Hematopoietic multipotent progenitor cell treated with erythropoietin and hydrocortisone succinate and interleukin-3 and kit ligand, for 15 days (in vitro differentiated cells): ENCODE data around the gene NUB1.
A peak's percentile ranks its signal among the peaks of the same experiment; 100 is the strongest.

Experiments
- DNase-seq: peaks from one replicate; pipeline ENCODE4 v3.0.0-alpha.2; 2015; ENCODE audit warnings: low spot score

Gene NUB1

DNA sequence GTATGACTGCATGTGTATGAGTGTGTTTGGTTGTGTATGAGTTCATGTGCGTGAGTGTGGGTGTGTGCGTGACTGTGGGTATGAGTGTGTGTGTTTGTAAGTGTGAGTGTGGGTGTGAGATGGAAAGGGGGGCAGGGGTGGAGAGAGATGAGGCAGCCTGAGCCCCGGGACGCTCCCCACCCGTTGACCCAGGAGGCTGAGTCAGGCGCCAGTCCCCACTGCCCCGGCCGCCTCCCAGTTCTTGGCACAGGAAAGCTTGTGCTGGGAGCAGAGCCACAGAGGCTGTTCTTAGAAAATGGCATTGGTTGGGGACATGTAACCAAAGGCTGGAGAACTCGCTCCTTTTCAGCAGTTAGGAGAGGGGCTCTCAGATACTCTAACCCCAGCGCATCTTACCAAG is 27.8 kb upstream of the NUB1 start:
- no peak for DNase-seq

DNA sequence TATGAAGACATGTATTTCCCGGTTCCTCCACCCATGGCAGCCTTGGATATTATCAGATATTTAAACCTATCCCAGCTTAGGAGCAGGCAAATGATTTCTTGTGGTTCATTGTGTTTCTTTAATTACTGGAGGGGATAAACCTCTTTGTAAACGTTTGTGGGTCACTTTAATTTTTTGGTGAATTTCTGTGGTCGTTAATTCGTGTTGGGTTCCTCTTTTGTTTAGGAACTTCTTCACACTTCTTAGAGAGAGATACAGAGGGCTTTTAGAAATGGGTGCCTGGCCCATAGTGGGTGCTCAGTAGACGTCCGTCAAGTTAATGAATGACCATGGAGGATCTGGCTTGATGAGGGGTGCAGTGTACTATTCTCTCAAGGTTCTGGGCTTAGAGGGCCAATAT is 27.2 kb upstream of the NUB1 start:
- DNase-seq = no peak

DNA sequence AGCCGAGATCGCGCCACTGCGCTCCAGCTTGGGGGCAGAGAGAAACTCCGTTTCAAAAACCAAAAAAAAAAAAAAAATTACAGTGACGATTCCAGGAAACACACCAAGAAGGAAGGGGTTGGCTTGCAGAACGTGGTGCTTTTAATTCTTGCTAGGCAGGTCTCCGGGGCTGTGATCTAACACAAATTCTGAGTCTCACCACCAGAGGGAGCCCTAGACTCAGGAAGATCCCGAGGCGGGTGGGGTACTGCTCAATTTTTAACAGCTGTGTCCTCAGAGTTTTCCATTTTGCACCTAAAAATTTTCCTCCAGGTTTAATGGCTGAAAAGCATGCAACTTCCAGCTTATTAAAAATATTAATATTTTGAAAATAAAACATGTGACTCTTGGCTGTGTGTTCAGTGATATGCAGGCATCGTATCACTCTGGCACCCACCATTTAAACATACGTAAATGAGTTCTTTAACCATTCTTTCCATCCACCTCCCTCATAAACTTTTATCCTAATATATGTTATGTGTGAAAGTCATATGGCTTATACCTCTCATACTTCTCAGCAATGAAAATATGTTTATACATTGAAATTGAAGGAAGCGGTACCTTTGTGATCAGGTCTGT is 26.5 kb upstream of the NUB1 start:
- peak; percentile 81 for DNase-seq

DNA sequence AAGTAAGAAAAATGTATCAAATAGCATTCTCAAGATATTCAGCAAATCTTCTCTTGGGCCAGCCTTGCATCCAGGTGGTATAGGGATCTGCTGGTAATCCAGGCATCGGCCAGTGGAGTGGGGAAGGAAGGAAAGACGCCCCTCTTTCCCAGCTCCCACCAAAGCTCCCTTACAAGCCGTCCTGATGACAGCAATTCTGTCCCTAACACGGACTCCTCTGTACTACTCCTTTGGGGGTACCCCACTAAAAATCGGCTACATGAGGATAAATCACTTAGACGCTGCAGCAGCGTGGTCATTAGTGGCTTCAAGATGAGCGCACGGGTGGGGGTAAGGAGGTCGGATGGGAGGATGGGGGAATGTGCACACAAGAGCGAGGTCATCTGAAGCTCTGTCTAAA is 24.7 kb upstream of the NUB1 start:
- DNase-seq = no peak

DNA sequence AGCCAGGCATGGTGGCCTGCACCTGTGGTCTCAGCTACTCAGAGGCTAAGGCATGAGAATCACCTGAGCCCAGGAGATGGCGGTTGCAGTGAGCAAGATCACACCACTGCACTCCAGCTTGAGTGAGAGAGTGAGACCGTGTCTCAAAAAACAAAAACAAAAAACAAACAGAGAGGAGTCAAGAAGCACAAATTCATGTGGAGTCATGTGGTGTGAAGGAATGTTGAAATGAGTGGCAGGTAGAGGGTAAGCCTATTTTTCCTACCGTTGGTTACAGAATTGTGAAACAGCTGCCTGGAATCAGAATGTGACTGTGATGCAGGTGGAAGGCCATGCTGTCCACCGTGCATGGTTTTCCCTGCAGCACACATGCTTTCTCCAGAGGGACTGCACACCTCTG is 23.7 kb upstream of the NUB1 start:
- no peak for DNase-seq

DNA sequence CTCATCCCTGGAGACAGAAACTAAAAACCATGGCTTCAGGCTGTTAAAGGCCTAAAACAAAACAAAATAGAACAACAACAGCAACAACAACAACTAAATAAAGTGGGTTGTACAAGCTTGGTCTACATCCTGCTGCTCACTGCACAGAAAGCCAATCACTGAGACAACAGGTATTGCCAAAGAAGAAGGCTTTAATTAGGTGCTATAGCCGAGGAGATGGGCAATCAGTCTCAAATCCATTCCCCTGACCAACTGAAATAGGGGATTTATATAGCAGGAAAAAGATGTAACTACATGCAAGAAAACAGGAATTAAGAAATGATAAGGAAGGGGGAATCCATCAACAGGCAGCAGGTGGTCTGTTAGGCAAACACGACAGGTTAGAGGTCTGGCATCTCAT is 22.4 kb upstream of the NUB1 start:
- no peak for DNase-seq

DNA sequence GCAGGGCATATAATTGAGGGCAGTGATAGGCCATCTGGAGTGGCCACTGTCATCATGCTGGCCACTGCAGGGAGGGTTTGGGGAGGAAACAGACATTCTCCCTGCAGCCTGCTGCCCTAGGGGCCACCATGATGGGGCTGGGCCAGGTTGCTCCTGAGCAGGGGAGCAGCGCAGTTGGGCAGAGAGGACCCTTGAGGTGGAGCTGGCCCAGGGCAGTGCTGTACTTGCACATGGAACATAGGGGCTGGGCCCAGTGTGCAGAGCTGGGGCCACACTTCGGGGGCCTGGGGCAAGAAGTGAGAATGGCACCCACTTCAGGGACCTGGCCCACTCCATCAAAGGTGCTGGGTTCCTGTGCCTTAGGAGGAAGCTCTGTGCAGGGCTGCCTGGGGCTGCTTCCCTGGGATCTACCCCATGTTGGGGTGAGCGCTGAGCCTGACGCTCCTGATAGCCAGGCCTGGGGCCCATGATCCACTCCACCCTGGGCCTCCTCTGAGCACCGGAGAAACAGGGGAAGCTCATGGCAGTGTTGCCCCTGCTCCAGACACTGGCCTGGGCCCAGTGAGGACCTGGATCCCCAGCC is 21.3 kb upstream of the NUB1 start:
- no peak for DNase-seq

DNA sequence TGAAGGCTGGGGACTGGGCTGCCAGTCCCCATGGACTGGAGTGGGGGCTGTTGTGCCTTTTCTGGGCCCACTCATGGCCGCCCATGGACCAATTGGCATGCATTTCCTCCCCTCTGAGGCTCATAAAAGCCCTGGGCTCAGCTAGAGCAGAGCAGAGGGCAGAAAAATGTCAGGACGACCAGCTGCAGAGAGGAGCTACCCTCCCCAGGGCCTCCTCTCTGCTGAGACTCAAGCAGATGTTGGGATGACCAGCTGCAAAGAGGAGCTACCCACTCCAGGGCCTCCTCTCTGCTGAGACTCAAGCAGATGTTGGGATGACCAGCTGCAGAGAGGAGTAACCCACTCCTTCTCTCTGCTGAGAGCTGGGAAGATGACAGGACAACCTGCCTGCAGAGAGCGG is 20.3 kb upstream of the NUB1 start:
- no peak for DNase-seq

DNA sequence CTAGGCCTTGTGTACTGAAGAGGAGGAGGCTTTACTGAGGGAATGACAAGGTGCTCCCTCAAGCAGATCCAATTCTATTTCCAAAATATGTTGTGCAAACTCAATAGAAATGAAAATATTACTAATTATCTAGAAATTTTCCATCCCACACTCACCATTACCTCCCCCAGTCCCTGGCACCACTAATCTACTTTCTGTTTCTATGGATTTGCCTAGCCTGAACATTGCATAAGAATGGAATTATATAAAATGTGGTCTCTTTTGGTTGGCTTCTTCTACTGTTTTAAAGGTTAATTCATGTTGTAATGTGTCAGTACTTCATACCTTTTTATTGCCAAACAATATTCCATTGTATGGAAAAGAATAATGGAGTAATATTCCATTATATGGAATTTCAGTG is 18.7 kb upstream of the NUB1 start:
- no peak for DNase-seq

DNA sequence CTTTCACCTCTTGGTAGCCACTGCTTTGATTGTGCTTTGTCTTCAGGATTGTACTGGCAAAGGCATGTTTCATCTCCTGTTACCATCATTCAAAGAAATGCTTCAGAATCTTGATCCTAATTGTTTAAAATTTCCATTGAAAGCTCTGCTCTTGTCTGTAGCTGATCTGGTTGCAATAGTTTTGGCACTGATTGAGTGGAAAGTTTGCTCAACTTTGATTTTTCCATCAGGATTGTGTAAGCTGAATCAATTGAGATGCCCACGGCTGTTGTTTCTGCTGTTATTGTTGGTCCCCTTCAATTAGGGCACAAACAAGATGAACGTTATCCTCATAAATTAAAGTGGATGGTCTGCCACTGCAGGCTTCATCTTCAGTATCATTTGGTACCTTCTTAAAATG is 14.6 kb upstream of the NUB1 start:
- DNase-seq = no peak

DNA sequence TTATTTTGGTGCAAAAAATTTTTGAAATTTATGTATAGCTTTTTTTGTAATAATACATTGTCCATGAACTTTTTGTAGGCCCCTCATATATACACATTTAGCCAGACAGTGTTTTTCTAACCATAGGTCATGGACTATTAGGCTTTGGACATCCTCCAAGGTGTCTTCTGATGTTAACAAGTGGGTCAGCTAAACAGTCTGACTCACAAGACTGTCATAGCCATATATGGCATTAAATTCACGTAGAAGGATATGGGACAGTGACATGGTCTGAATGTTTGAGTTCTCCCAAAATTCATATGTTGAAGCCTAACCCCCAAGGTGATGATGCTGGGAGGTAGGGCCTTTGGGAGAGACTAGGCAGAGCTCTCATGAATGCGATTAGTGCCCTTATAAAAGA is 14.0 kb upstream of the NUB1 start:
- DNase-seq = no peak

DNA sequence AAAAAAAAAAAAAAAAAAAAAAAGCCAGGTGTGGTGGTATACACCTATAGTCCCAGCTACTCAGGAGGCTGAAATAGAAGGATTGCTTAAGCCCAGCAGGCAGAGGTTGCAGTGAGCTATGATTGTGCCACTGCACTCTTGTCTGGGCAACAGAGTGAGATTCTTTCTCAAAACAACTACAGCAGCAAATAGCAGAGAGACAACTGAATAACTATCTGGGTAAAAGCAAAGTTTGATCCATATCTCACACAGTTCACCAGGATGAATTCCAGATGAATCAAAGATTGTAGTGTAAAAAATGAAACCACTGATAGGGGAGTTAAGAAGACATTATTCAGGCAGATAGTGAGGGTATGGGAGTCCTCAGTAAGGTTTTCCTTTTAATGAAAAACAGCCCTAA is 11.4 kb upstream of the NUB1 start:
- DNase-seq = no peak

DNA sequence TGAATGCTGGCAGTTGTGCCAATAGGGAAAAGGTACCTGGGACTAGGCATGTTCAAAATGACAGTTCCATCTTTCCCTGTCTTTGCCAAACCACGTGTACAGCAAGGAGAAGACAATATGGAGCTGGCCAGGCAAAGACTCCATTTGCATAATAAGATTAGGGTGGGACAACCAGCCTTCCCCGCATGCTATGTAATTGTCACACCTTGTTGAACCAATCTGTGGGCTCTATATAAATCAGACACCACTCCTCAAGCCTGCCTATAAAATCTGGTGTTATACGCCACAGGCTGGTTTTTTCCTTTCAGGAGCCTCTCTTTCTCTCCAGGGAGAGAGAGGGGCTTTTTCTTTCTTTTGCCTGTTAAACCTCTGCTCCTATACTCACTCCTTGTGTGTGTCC is 11.0 kb upstream of the NUB1 start:
- DNase-seq = no peak

DNA sequence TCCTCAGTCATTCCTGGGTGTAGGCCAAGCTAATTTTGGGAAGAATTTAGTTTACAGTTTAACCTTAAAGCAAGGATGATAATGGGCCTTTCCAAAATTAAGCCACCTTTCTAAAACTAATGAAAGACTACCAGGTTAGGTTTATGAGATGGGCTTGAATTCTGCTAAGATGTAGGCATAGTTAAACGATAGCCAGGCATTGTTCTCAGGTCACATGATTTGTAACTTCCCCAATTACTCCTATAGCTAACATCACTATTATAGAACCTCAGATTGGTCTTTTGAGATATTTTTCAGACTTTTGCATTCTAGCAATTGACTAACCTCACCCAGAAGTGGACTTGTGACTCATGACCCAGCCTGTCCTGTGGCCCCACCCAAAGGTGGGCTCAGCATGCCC is 7.0 kb upstream of the NUB1 start:
- no peak for DNase-seq

DNA sequence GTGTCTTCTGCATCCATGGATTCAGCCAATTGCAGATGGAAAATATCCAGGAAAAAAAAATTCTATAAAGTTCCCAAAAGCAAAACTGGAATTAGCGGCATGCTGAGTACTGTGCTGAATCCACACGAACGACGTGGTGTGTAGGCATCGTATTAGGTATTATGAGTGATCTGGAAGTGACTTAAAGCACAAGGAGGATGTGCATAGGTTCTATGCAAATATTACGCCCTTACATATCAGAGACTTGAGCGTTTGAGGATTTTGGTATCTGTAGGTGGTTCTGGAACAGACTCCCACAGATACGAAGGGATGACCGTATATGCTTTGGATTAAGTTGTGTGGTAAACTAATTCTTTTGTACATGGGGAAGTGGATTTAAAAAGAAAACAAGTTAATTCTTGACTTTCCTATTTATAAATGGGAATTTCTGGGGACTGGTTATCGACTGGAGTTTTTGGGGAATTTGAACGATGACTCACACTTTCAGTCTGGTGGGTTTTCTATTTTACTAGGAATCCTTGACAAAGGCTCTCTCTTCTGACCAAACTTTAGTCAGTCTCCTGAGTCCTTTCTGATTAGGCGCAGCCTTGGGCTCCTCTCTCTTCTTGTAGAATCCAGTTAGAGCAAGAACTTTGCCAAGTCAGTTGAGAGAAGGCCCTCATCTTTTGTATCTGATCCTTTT is 5.4 kb upstream of the NUB1 start:
- DNase-seq = no peak

DNA sequence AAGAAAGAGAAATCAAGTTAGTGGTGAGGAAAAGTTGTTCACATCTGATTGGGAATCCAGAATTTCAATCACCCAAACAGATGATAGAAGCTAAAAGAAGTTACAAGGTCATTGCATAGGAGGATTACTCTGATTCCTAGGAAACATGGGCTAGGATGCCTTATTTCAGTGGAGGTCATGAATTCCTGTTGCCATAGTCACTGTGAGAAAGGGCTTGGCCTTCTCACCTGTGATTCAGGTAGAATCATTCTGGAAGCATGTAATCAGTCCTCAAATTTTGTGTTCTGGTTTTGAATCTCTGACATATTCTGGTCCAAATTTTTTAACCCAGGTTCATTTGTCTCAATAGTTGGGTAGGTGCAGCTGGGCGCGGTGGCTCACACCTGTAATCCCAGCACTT is 4.3 kb upstream of the NUB1 start:
- no peak for DNase-seq

DNA sequence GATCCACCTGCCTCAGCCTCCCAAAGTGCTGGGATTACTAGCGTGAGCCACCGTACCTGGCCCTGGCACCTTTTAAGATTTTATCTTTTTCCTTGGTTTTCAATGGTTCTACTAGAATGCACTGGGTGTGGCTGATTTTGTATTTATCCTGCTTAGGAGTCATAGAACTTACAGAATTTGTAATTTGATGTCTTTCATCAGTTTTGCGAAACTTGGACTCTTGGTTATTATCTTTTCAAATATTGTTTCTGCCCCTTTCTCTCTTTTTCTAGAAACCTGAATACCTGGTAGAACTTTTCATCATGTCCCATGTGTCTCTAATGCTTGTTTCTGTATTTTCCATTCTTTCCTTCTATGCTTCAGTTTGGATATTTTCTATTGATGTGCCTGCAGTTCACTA is 2.8 kb upstream of the NUB1 start:
- no peak for DNase-seq

DNA sequence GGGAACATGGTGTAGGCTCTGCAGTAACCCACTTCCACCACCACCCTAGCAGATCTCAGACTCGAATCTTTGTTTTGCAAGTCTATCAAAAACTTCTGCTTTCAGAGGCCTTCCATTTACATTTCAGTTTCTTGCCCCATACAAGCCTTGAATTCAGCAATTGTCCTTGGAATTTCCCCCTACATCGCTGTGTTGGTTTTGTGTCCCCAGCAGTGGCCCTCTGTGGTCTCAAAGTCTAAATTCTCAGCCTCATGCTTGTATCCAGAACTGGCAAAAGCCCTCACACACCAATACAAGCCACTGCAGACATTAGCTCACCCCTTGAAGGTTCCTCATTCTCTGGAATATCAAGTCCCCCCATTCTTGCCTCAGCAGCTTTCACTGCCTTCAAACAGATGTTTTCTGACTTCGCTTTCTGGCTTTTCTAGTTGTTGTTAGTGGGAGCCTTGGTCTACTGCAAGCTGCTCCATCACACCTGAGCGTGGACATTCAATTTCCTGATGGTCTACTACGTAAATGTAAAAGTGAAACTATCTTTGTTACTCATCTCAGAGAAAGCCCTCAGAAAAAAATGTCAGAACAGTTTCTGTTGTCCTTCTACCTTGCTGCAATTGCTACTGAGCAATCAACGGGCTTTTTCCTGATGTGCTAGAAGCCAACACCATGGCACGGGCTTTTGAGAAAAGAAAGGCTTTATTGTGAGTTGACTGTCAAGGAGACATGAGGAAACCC is 1.8 kb upstream of the NUB1 start:
- no peak for DNase-seq

DNA sequence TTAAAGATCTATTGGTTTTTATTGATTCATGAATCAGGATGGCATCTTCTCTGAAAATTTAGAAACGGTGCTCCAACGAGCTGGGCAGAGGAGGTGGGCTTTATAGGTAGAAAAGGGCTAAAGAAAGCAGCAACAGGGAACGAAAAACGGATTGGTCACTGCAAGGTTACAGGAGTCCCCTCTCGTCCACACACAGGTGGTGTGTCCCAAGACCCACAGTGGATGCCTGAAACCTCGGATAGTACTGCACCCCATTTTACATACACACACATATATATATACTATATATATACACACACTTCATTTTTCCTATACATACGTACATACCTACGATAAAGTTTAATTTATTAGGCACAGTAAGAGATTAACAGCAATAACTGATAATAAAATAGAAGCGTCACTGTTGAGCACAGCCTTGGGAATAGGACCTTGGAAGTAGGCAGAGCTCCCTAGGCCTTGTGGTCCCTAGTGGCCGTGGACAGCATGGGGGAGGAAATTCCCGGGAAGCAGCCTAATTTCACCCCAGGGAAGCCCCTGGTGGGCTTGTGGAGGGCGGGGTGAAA is 737 bp upstream of the NUB1 start:
- no peak for DNase-seq

DNA sequence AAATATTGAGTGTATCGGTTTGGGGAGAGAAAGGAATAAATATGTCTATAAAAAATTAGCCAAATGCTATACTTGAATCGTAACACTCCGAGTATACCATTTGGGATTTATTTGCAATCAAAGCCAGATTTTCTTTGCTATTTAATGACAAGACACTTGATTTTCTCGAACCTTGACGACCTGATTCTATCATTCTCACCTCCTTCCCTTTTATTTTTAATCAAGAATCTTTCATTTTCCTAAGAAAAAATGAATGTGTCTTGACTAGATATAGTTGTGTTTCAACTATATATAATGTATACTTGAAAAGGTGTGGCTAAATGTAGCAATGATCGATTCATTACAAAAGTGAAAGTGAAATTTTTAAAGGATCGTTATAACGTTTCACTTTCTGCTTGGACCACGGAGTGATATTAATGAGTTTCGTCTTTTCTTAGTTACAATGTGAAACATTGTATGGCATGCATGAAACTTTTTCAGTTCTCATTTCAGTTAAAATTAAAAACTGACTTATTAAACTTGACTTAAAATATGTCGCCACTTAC is 562 bp downstream of the NUB1 start:
- DNase-seq = peak; percentile 60

DNA sequence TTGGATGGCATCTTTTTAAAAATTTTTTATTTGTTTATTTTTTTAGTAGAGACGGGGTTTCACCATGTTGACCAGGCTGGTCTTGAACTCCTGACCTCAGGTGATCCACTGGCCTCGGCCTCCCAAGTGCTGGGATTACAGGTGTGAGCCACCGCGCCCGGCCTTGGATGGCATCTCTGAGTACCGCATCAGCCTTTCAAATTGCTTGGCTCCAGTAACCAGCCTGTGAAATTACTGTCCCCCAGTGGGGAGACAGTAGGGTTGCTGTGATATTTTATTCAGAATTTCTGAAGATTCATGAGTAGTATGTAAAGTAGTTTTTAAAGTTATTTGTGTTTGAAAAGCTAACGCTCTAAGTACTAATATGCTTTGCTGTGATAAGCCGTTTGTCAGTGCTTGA is 1.2 kb downstream of the NUB1 start:
- no peak for DNase-seq

DNA sequence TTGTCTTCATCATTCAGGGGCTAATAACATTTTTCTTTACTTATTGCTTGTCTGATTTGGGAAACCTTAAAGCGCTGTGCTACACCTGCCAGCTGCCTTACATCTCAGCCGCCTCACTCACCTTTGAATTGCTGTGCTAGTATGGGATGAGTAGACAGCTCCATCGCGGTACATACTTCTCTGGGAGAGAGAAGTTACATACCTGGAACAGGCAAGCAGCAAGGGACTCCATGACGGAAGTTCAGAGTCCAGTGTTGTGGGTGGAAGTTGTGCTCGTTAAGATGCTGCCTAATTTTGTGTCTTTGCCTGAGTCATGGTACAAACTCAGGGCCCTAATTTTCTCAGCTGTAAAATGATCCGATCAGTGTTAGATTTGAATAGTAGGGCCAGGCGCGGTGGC is 1.9 kb downstream of the NUB1 start:
- no peak for DNase-seq
